ENCODE measurements around the gene CIAO2B. TPM values are rescaled to one million over a fixed set of nuclear protein-coding genes. Genes with fewer than 3 reads are reported as not detected.

CIAO2B gene
- total and polyA plus RNA-seq, 2 experiments from 2014 or later: 92.4 to 181 TPM

DNA sequence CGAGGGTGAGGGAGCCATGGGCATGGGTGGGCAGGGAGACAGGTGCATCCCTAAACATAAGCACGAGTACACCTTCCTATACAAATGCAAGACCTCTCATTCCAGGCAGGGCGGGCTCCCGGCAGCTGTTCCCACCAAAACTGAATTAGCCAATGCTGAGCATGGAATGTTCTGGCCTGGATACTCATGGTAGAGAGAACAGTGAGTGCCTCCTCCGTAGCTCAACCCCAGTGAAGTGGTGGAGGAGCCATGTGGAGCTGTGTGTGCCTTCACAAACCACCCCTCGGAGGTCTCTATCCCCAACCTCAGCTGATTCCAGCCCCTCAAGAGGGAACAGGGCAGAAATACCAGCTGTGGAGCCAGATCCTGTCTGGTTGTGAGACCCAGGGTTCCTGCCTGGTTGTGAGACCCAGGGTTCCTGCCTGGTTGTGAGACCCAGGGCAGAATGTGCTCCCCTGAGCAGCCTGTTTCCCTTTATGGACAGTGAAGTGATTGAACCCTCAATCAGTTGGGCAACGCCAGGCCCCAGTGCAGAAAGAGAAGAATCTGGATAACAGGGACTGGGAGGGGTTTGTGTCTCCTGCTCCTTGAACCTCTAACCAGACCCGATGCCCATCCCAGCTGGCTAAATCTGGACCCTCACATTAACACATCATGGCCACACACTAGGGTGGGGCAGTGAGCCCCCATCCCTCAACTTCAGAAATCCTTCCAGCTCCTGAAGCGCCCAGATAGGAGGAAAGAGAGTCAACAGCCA, 13.1 kb downstream of the CIAO2B start (continued):
- TF ChIP-seq, protein P1, sequence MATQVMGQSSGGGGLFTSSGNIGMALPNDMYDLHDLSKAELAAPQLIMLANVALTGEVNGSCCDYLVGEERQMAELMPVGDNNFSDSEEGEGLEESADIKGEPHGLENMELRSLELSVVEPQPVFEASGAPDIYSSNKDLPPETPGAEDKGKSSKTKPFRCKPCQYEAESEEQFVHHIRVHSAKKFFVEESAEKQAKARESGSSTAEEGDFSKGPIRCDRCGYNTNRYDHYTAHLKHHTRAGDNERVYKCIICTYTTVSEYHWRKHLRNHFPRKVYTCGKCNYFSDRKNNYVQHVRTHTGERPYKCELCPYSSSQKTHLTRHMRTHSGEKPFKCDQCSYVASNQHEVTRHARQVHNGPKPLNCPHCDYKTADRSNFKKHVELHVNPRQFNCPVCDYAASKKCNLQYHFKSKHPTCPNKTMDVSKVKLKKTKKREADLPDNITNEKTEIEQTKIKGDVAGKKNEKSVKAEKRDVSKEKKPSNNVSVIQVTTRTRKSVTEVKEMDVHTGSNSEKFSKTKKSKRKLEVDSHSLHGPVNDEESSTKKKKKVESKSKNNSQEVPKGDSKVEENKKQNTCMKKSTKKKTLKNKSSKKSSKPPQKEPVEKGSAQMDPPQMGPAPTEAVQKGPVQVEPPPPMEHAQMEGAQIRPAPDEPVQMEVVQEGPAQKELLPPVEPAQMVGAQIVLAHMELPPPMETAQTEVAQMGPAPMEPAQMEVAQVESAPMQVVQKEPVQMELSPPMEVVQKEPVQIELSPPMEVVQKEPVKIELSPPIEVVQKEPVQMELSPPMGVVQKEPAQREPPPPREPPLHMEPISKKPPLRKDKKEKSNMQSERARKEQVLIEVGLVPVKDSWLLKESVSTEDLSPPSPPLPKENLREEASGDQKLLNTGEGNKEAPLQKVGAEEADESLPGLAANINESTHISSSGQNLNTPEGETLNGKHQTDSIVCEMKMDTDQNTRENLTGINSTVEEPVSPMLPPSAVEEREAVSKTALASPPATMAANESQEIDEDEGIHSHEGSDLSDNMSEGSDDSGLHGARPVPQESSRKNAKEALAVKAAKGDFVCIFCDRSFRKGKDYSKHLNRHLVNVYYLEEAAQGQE (IDR thresholded peaks at IDR 0.05; ENCODE audit: unreplicated experiment): no peak
- TF ChIP-seq, protein P2, sequence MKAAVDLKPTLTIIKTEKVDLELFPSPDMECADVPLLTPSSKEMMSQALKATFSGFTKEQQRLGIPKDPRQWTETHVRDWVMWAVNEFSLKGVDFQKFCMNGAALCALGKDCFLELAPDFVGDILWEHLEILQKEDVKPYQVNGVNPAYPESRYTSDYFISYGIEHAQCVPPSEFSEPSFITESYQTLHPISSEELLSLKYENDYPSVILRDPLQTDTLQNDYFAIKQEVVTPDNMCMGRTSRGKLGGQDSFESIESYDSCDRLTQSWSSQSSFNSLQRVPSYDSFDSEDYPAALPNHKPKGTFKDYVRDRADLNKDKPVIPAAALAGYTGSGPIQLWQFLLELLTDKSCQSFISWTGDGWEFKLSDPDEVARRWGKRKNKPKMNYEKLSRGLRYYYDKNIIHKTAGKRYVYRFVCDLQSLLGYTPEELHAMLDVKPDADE (IDR thresholded peaks at IDR 0.05): no peak
- TF ChIP-seq POLR2AphosphoS5 (IDR thresholded peaks at IDR 0.05; ENCODE audit: low read depth) (no peak), ZNF331 (CRISPR knock-in tag; IDR thresholded peaks at IDR 0.05; ENCODE audit: low read depth) (no peak), EZH2 (IDR thresholded peaks at IDR 0.05; ENCODE audit: low read depth, unreplicated experiment) (no peak), EZH2phosphoT487 (IDR thresholded peaks at IDR 0.05; ENCODE audit: unreplicated experiment) (no peak), NANOG (IDR thresholded peaks at IDR 0.05; ENCODE audit: borderline replicate concordance) (no peak)
- TF ChIP-seq, protein P3, sequence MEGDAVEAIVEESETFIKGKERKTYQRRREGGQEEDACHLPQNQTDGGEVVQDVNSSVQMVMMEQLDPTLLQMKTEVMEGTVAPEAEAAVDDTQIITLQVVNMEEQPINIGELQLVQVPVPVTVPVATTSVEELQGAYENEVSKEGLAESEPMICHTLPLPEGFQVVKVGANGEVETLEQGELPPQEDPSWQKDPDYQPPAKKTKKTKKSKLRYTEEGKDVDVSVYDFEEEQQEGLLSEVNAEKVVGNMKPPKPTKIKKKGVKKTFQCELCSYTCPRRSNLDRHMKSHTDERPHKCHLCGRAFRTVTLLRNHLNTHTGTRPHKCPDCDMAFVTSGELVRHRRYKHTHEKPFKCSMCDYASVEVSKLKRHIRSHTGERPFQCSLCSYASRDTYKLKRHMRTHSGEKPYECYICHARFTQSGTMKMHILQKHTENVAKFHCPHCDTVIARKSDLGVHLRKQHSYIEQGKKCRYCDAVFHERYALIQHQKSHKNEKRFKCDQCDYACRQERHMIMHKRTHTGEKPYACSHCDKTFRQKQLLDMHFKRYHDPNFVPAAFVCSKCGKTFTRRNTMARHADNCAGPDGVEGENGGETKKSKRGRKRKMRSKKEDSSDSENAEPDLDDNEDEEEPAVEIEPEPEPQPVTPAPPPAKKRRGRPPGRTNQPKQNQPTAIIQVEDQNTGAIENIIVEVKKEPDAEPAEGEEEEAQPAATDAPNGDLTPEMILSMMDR (conservative IDR thresholded peaks at IDR 0.05; ENCODE audit: low read depth in 2 of 2): no peak

DNA sequence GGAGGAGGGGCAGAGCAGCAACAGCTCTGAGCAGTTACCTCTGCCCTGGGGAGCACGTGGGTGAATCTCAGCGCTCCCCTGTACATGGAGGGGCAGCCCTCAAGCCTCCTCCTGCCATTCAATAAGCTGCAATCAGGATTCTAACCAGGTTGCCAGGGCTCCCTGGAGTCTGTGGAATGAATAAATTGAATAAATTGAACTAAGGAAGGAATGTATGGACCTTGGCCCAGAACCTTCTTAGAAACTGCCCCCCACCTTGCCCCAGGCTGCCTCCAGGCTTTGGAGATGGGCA, 14.0 kb downstream of the CIAO2B start:
- TF ChIP-seq, protein P2 (IDR thresholded peaks at IDR 0.05): no peak
- no peak for TF ChIP-seq ZNF114 (CRISPR knock-in tag; IDR thresholded peaks at IDR 0.05)
- no peaks in the 10 kb centered on the region for H3K36me3 Mint-ChIP-seq (ENCODE audit: low read depth)
- H3K27ac ChIP-seq (ENCODE audit: low read depth): no peak overlapping the region

More for the DNA sequence above, 14.0 kb downstream of the CIAO2B start:
- no peaks in the 10 kb centered on the region for H3F3A ChIP-seq (replicated peaks; ENCODE audit: low read depth)
- ATAC-seq (no peak), DNase-seq (ENCODE audit: low spot score) (no peak)
- no peak overlapping the region for H3K4me3 ChIP-seq
- H3K9me3 Mint-ChIP-seq: no peaks in the 10 kb centered on the region
- no peaks in the 10 kb centered on the region; the same call in 2 of the 3 replicates for H3K4me1 Mint-ChIP-seq
- H3K79me2 ChIP-seq (replicated peaks; ENCODE audit: insufficient read depth): no peaks in the 10 kb centered on the region
- H3K4me3 Mint-ChIP-seq: no peak overlapping the region
- peaks cover 23% of the 10 kb centered on the region for H3K27me3 ChIP-seq (ENCODE audit: insufficient read depth)
- H2AFZ ChIP-seq: no peak overlapping the region
- no peaks in the 10 kb centered on the region for H3K36me3 ChIP-seq (ENCODE audit: insufficient read depth)
- no peaks in the 10 kb centered on the region for H3K4me1 ChIP-seq (ENCODE audit: insufficient read depth)
- no peaks in the 10 kb centered on the region for H3K9me2 ChIP-seq (ENCODE audit: insufficient read depth)
- H4K20me1 ChIP-seq (replicated peaks; ENCODE audit: insufficient read depth): no peaks in the 10 kb centered on the region
- H3K27me3 Mint-ChIP-seq (ENCODE audit: insufficient read depth, low read depth, poor library complexity): peaks cover 22% of the 10 kb centered on the region
- H3K4me2 ChIP-seq: no peak overlapping the region
- no peak overlapping the region for H3K27ac Mint-ChIP-seq

Measured in GM23338 (cell line).